Ureter (tissue), 1 donor: ENCODE measurements around the gene TMX1. TPM values are rescaled to one million over a fixed set of nuclear protein-coding genes. Genes with fewer than 3 reads are reported as not detected.

ENCODE experiments used
- DNase-seq: peaks from one replicate; pipeline ENCODE4 v3.0.0-alpha.2; 2020; ENCODE audit warnings: low spot score
- total RNA-seq: library from RNA; stranded (reverse); gene quantifications from one replicate; pipeline ENCODE4 v1.2.4, GENCODE V29; 2023
- donor health status: DM: yes; HTN: yes; CAD: no.

Gene TMX1
- total RNA-seq, 1 donor from 2014 or later, result 26.2 TPM

- DNase-seq, result no peak
Measured at GRCh38 chr14:51293149-51293911, 53.3 kb downstream of the TMX1 start.

GRCh38 chr14:51293912-51294389 is 53.9 kb downstream of the TMX1 start:
- no peak for DNase-seq

GRCh38 chr14:51294951-51295525 is 55.0 kb downstream of the TMX1 start:
- DNase-seq, result no peak

GRCh38 chr14:51295646-51296263 is 55.7 kb downstream of the TMX1 start:
- no peak for DNase-seq

GRCh38 chr14:51297066-51297465 is 57.0 kb downstream of the TMX1 start:
- no peak for DNase-seq

- no peak for DNase-seq
Measured at GRCh38 chr14:51298895-51299294, 58.8 kb downstream of the TMX1 start.

- DNase-seq, result no peak
Measured at GRCh38 chr14:51302295-51303030, 62.4 kb downstream of the TMX1 start.

GRCh38 chr14:51304438-51304837 is 64.4 kb downstream of the TMX1 start:
- DNase-seq, result no peak

- no peak for DNase-seq
Measured at GRCh38 chr14:51304941-51305340, 64.9 kb downstream of the TMX1 start.

GRCh38 chr14:51305751-51306150 is 65.7 kb downstream of the TMX1 start:
- DNase-seq, result no peak

Other genes starting within 250 kb of the TMX1 start
- gene TRIM9, start 145.1 kb upstream of the TMX1 start, total RNA-seq, result 1.7 TPM